HepG2 (cell line): ENCODE data around the gene SUSD6. TPM values are rescaled to one million over a fixed set of nuclear protein-coding genes. Genes with fewer than 3 reads are reported as not detected.

Experiments
- CEBPB ChIP-seq: IDR thresholded peaks from 2 replicates; pipeline ENCODE4 v1.6.1; 2011; ENCODE audit warnings: low read depth, low read length, improper control_type of control experiment, borderline replicate concordance
- DR1 ChIP-seq: sonication (generic); formaldehyde crosslinking; IDR thresholded peaks from 2 replicates; pipeline ENCODE4 v1.8.0; 2021; ENCODE audit warnings: mild to moderate bottlenecking, missing genetic modification reagents, inconsistent platforms
- DRAP1 ChIP-seq: IDR thresholded peaks from 2 replicates; pipeline ENCODE4 v1.6.1; 2016; ENCODE audit warnings: missing genetic modification reagents, missing compliant biosample characterization
- GMEB1 ChIP-seq: sonication (generic); formaldehyde crosslinking; IDR thresholded peaks from 2 replicates; pipeline ENCODE4 v1.5.1; 2020; ENCODE audit warnings: missing genetic modification reagents, mild to moderate bottlenecking, borderline replicate concordance
- GRHL1 ChIP-seq: sonication (generic); formaldehyde crosslinking; conservative IDR thresholded peaks from 2 replicates; pipeline ENCODE4 v1.8.0; 2022; ENCODE audit warnings: missing genetic modification reagents
- PRPF4 ChIP-seq: fragments of 200-400 bp; formaldehyde crosslinking; IDR thresholded peaks from 2 replicates; pipeline ENCODE4 v1.6.1; 2016; ENCODE audit warnings: low read length, low read depth; ENCODE audit not compliant: poor library complexity, severe bottlenecking
- RFXANK ChIP-seq: IDR thresholded peaks from 2 replicates; pipeline ENCODE4 v1.6.1; 2016
- RFXAP ChIP-seq: sonication (generic); formaldehyde crosslinking; IDR thresholded peaks from 2 replicates; pipeline ENCODE4 v1.4.0; 2020; ENCODE audit warnings: missing genetic modification reagents, borderline replicate concordance
- STAT6 ChIP-seq: sonication (generic); formaldehyde crosslinking; IDR thresholded peaks from 2 replicates; pipeline ENCODE4 v1.4.0; 2020; ENCODE audit warnings: missing genetic modification reagents, mild to moderate bottlenecking, borderline replicate concordance
- TBL1XR1 ChIP-seq: fragments of 150-350 bp; IDR thresholded peaks from 2 replicates; pipeline ENCODE4 v1.6.1; 2014; ENCODE audit warnings: borderline replicate concordance, low read length; ENCODE audit not compliant: partially characterized antibody
- TEAD2 ChIP-seq: sonication (generic); formaldehyde crosslinking; IDR thresholded peaks from 2 replicates; pipeline ENCODE4 v1.9.0; 2021; ENCODE audit warnings: missing genetic modification reagents
- TFDP1 ChIP-seq: IDR thresholded peaks from 2 replicates; pipeline ENCODE4 v1.6.1; 2016; ENCODE audit warnings: missing compliant biosample characterization, missing genetic modification reagents, borderline replicate concordance
- TSC22D2 ChIP-seq: sonication (generic); formaldehyde crosslinking; IDR thresholded peaks from 2 replicates; pipeline ENCODE4 v1.5.1; 2020; ENCODE audit warnings: missing genetic modification reagents, mild to moderate bottlenecking, borderline replicate concordance
- ZBTB14 ChIP-seq: sonication (generic); formaldehyde crosslinking; IDR thresholded peaks from 2 replicates; pipeline ENCODE4 v1.4.0; 2020; ENCODE audit warnings: missing genetic modification reagents
- ZNF441 ChIP-seq: sonication (generic); formaldehyde crosslinking; IDR thresholded peaks from 2 replicates; pipeline ENCODE4 v1.7.0; 2021; ENCODE audit warnings: missing genetic modification reagents, borderline replicate concordance
- ZNF460 ChIP-seq: sonication (generic); formaldehyde crosslinking; IDR thresholded peaks from 2 replicates; pipeline ENCODE4 v1.5.1; 2020; ENCODE audit warnings: missing genetic modification reagents, mild to moderate bottlenecking, borderline replicate concordance
- ZNF724P ChIP-seq: sonication (generic); formaldehyde crosslinking; IDR thresholded peaks from 2 replicates; pipeline ENCODE4 v1.8.0; 2022; ENCODE audit warnings: missing genetic modification reagents, borderline replicate concordance
- ZNF780A ChIP-seq: sonication (generic); formaldehyde crosslinking; IDR thresholded peaks from 2 replicates; pipeline ENCODE4 v1.8.0; 2022; ENCODE audit warnings: mild to moderate bottlenecking, missing genetic modification reagents, moderate library complexity
- ZNF781 ChIP-seq: sonication (generic); formaldehyde crosslinking; IDR thresholded peaks from 2 replicates; pipeline ENCODE4 v1.5.1; 2020; ENCODE audit warnings: borderline replicate concordance, mild to moderate bottlenecking, missing genetic modification reagents; ENCODE audit errors: not compliant biosample characterization
- polyA plus RNA-seq, 8 experiments: library from polyadenylated mRNA; depleted of rRNA in 3 of 8; stranded (reverse) in 7 of 8; unstranded in 1 of 8; fragments of >200 nt; fragmentation: Illumina TruSeq in 4 of 8; extraction: Trizol in 4 of 8; gene quantifications; 2 replicates each; pipeline versions ENCODE4 v1.2.1 to v1.2.3, GENCODE V29; 2011 to 2016; ENCODE audit warnings: low read depth in 4 of 8, missing spikeins in 1 of 8, mixed read lengths in 1 of 8; ENCODE audit not compliant: insufficient read depth in 1 of 8
- total RNA-seq, 5 experiments: library from RNA; depleted of rRNA; stranded (reverse); fragments of >200 nt; fragmentation: Illumina TruSeq; extraction: Trizol; gene quantifications; 2 replicates each; pipeline ENCODE4 v1.2.3, GENCODE V29; 2016; ENCODE audit warnings: low read depth in 1 of 5

The SUSD6 gene
- total and polyA plus RNA-seq, 2 of the 13 experiments (the other 11 are each of a cell fraction or from before 2014, with no cell fraction given), result 7.2 to 7.4 TPM

- TF ChIP-seq STAT6 (CRISPR knock-in tag) (no peak), RFXANK (CRISPR knock-in tag) (no peak), TBL1XR1 (no peak), ZNF460 (CRISPR knock-in tag) (no peak), GRHL1 (no peak), TSC22D2 (CRISPR knock-in tag) (no peak), TFDP1 (CRISPR knock-in tag) (0 out of 2 replicates have a peak, but pooled peaks have one; percentile 15), ZNF724P (CRISPR knock-in tag) (no peak), DR1 (no peak), RFXAP (CRISPR knock-in tag) (no peak), ZNF781 (CRISPR knock-in tag) (no peak), DRAP1 (CRISPR knock-in tag) (no peak), CEBPB (no peak), ZNF780A (no peak), TEAD2 (CRISPR knock-in tag) (no peak), ZNF441 (CRISPR knock-in tag) (no peak), ZBTB14 (CRISPR knock-in tag) (no peak; the same call in 1 of the 2 replicates), GMEB1 (CRISPR knock-in tag) (peak; percentile 78), PRPF4 (no peak)
Measured at GRCh38 chr14:69611172-69612013, at the start of gene SUSD6 (continued).
